ENCODE measurements around the gene TMEM63C.

DNA sequence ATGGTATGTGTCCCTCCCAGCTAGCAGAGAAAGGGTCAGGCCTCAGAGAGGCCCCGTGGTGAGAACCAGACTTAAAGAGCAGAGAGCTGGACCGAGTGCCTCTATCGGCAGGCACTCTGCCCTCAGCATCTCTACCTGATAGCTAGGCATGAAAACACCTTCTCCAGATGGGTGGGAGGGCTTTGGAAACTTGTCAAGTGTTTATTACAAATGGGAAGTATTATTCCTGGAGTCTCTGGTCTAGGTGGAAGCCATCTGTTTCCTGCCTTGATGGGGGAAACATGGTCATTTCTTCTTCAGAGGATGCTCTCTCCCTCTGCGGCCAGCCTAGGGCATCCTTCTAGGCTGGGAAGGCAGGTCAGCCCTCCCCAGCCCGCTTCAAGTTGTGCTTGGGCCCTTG is 2.3 kb downstream of the TMEM63C start:
- TF ChIP-seq, protein P1, sequence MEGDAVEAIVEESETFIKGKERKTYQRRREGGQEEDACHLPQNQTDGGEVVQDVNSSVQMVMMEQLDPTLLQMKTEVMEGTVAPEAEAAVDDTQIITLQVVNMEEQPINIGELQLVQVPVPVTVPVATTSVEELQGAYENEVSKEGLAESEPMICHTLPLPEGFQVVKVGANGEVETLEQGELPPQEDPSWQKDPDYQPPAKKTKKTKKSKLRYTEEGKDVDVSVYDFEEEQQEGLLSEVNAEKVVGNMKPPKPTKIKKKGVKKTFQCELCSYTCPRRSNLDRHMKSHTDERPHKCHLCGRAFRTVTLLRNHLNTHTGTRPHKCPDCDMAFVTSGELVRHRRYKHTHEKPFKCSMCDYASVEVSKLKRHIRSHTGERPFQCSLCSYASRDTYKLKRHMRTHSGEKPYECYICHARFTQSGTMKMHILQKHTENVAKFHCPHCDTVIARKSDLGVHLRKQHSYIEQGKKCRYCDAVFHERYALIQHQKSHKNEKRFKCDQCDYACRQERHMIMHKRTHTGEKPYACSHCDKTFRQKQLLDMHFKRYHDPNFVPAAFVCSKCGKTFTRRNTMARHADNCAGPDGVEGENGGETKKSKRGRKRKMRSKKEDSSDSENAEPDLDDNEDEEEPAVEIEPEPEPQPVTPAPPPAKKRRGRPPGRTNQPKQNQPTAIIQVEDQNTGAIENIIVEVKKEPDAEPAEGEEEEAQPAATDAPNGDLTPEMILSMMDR (IDR thresholded peaks at IDR 0.05): no peak
- no peak for TF ChIP-seq EP300 (IDR thresholded peaks at IDR 0.05)
- TF ChIP-seq POLR2A (IDR thresholded peaks at IDR 0.05): no peak
- no peak for TF ChIP-seq POLR2AphosphoS5 (IDR thresholded peaks at IDR 0.05)
